ENCODE results near the gene KLK15. TPM values are rescaled to one million over a fixed set of nuclear protein-coding genes. Genes with fewer than 3 reads are reported as not detected.

Gene KLK15
- total and polyA plus RNA-seq, 2 of the 4 experiments (the other 2 are of a cell fraction) = not detected

DNA sequence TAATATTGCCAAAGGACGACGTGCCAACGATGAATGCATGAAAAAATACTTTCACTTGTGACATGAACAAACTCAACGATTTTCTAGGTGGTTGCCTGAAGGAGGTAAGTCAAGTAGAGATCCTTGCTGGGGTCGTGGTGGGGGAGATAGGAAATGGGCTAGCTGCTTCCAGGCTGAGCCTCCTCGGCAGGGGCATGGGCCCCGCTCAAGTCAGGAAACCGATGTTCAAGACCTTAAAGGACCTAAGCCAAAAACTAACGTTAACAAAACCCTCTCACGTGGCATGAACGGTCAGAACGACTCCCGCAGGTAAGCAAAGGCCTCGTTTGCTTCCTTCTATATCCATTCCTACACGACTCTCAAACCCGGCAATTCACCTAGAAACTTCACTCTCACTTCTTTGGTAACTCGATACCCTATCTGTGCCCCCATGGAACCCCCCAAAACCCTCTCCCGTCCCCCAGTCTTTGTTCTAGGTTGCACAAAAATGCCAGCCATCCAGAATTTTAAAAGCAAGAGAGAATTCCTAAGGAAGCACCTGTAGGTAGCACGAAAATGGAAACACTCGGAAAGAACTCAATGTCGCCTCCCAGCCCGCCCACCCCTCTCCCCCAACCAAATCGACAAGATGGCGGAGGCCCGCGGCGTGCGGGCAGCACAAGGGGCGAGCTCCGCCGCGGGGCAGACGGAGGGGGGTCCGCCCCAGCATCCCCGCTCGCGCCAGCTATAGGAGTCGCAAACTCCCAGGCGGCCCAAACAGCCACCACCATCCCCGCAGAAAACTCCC lies 29.5 kb downstream of the KLK15 start:
- Histone ChIP-seq H4K8ac (ENCODE audit: low read depth in 2 of 2, low read length in 2 of 2) (peak overlapping the region; percentile 81 to 88; a peak in 3 of 4 replicates), H3K79me1 (ENCODE audit: low read depth in 1 of 2, low read length in 2 of 2) (peaks cover 4 to 22% of the 10 kb centered on the region in 2 experiments; a peak in 2 of 4 replicates), H3K4me2 (ENCODE audit: low read depth, low read length) (peak overlapping the region; percentile 98), H3K14ac (replicated peaks; ENCODE audit: low read depth, low read length) (peak overlapping the region; percentile 94), H3K4me3 (ENCODE audit: insufficient read depth, low read depth, low read length) (peak overlapping the region; percentile 61), H3K9ac (ENCODE audit: low read depth, low read length) (peak overlapping the region; percentile 60), H3K9me1 (ENCODE audit: insufficient read depth, low read length) (peaks cover 6% of the 10 kb centered on the region; the same call in 1 of the 2 replicates), H2AK5ac (ENCODE audit: low read depth, low read length) (peak overlapping the region; percentile 63), H3K9me3 (ENCODE audit: control insufficient read depth, insufficient read depth, low read length) (no peaks in the 10 kb centered on the region), H2BK20ac (ENCODE audit: low read depth, low read length) (no peak overlapping the region), H2BK15ac (ENCODE audit: low read depth, low read length) (no peak overlapping the region), H3K4ac (ENCODE audit: low read depth, low read length) (peak overlapping the region; percentile 86), H4K20me1 (ENCODE audit: insufficient read depth, low read length) (peaks cover 35% of the 10 kb centered on the region), H2AK9ac (replicated peaks; ENCODE audit: low read depth, low read length, poor library complexity) (peak overlapping the region; percentile 98), H2BK120ac (ENCODE audit: low read depth, low read length) (no peak overlapping the region), H3K4me1 (ENCODE audit: control insufficient read depth, insufficient read depth, low read length) (peaks cover 3% of the 10 kb centered on the region; the same call in 1 of the 2 replicates), H2AFZ (replicated peaks; ENCODE audit: low read length, poor library complexity) (peak overlapping the region; percentile 95), H3K36me3 (ENCODE audit: control insufficient read depth, insufficient read depth, low read length) (peaks cover 18% of the 10 kb centered on the region), H3K27me3 (ENCODE audit: control insufficient read depth, insufficient read depth, low read length) (no peaks in the 10 kb centered on the region), H3K18ac (ENCODE audit: low read depth, low read length) (no peak overlapping the region), H4K5ac (ENCODE audit: low read depth, low read length) (no peak overlapping the region; the same call in 1 of the 2 replicates), H3K56ac (ENCODE audit: extremely low read depth, insufficient read depth, low read length) (peak overlapping the region; percentile 100), H2BK5ac (ENCODE audit: low read depth, low read length, poor library complexity, severe bottlenecking) (peak overlapping the region; percentile 14), H3K23ac (ENCODE audit: low read depth, low read length) (peak overlapping the region; percentile 86), H3K27ac (ENCODE audit: insufficient read depth, low read length) (peak overlapping the region; percentile 38), H4K91ac (ENCODE audit: insufficient read depth, low read depth, low read length) (peak overlapping the region; percentile 47; the same call in 1 of the 2 replicates)
- BruUV-seq (replicated peaks) = TSS peak; percentile 68
- ATAC-seq (ENCODE audit: low read depth) = peak; percentile 15
- WGBS, 2 experiments (ENCODE audit: extremely low coverage in 2 of 2, insufficient read length in 1 of 2) = 0% methylated on average over 21 of the region's 40 CpGs; no CpG with 5 or more reads in 1 of the 2 experiments
- no peak for DNase-seq
- intact Hi-C loops (cut with micrococcal nuclease) (loop anchor here (1.0 to 10.0 kb wide), 4 partner anchors 121 to 427 kb away; partner anchors contain the start of genes CTU1, JOSD2 and NR1H2), in situ Hi-C loops (cut with MboI; ENCODE audit: low sequenced_read_pairs) (no loop called here), dilution Hi-C loops (cut with HindIII; ENCODE audit: low sequenced_read_pairs, unreplicated experiment) (no loop called here)
- POLR2A ChIA-PET (ENCODE audit: unreplicated experiment) = no interaction called here
- TF ChIP-seq CEBPB (IDR thresholded peaks at IDR 0.05; ENCODE audit: low read depth, low read length) (no peak), MAZ (IDR thresholded peaks at IDR 0.05; ENCODE audit: borderline replicate concordance, low read depth, low read length) (no peak)
- CTCF ChIA-PET = no interaction called here

Data from IMR-90 (cell line).